Measurements from ENCODE around the gene ZFYVE28.

DNA sequence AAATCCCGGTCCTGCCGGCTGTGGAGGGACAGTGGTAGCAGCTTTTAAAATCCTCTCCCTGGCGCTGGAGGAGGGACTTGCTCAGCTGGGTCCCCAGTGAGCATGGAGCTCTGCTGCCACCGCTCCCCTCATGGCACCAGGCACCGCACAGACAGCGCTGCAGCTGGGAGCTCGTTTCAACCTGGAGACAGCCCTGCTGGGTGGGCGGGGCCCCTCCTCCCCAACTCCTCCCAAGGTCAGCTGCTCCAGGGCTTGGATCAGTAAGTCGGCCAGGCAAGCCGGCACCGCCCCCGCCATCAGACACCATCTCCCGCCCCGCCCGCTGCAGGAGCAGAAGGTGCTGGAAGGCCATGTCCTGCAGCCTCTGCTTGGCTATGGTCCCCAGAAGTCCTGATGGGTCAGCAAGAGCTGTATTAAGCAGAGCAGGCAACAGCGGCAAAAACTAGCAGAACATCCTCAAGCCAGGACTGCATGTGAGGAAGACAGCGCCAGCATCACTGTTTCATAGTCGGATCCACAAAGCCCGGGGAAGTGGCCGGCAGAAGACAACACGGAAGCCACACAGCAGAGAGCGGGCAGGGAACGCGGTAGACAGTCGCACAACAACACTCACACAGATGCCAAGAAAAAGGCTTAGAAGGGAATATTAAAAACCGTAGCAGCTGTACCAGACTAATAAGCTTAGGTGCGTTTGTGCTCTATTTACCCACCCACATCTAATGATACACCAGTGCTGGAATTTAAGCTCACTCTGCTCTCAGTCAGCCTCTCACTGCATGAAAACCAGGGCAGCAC is 16.2 kb downstream of the ZFYVE28 start:
- TF ChIP-seq, protein P1, sequence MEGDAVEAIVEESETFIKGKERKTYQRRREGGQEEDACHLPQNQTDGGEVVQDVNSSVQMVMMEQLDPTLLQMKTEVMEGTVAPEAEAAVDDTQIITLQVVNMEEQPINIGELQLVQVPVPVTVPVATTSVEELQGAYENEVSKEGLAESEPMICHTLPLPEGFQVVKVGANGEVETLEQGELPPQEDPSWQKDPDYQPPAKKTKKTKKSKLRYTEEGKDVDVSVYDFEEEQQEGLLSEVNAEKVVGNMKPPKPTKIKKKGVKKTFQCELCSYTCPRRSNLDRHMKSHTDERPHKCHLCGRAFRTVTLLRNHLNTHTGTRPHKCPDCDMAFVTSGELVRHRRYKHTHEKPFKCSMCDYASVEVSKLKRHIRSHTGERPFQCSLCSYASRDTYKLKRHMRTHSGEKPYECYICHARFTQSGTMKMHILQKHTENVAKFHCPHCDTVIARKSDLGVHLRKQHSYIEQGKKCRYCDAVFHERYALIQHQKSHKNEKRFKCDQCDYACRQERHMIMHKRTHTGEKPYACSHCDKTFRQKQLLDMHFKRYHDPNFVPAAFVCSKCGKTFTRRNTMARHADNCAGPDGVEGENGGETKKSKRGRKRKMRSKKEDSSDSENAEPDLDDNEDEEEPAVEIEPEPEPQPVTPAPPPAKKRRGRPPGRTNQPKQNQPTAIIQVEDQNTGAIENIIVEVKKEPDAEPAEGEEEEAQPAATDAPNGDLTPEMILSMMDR (IDR thresholded peaks at IDR 0.05): no peak
- TF ChIP-seq POLR2A (IDR thresholded peaks at IDR 0.05) (no peak), POLR2AphosphoS5 (IDR thresholded peaks at IDR 0.05) (no peak)
